HCT116 (cell line): ENCODE data around the gene BCL2L2. TPM values are rescaled to one million over a fixed set of nuclear protein-coding genes. Genes with fewer than 3 reads are reported as not detected.

ENCODE experiments used
- ATAC-seq: fragments of 200-7000 bp; cut with Tn5 transposase; 2 replicates; pipeline ENCODE4 v1.9.1; 2020; ENCODE audit warnings: mild to moderate bottlenecking, moderate library complexity
- BruUV-seq: library from RNA; stranded (reverse); fragments of 400-500 nt; replicated peaks from 2 replicates; lab custom pipeline; 2021; lab: Mats Ljungman, UMichigan
- CTCF ChIA-PET: fragments of 300-600 bp; sonication (Branson Sonifier 250); formaldehyde crosslinking; loops from one replicate; lab custom pipeline; 2021; ENCODE audit warnings: antibody characterized with exemption; lab: Charles Lee
- POLR2A ChIA-PET: fragments of 300-600, 350-600 bp; sonication (Branson Sonifier 250); formaldehyde crosslinking; loops from one replicate; lab custom pipeline; 2021; ENCODE audit warnings: antibody characterized with exemption; lab: Charles Lee
- RAD21 ChIA-PET, 2 experiments: fragments of 300-600 bp; sonication (Branson Sonifier 250); formaldehyde crosslinking; loops; one replicate each; lab custom pipeline; 2023; ENCODE audit warnings: low total read pairs in 2 of 2; ENCODE audit not compliant: uncharacterized antibody in 2 of 2, unreplicated experiment in 2 of 2, low non-redundant PET in 1 of 2; lab: Charles Lee
- DNase-seq: peaks from one replicate; pipeline ENCODE4 v3.0.0-alpha.2; 2010; ENCODE audit warnings: low read depth, low spot score
- H2AFZ ChIP-seq: fragments of 200-600 bp; shearing (Covaris generic), sonication (generic); 2 replicates; pipeline ENCODE4 v1.6.1; 2017; ENCODE audit warnings: low read depth, mixed run types, mixed read lengths, antibody characterized with exemption, low read length; ENCODE audit not compliant: poor library complexity, severe bottlenecking
- H3K27ac ChIP-seq: 2 replicates; pipeline ENCODE4 v1.5.1; 2012; ENCODE audit warnings: low read depth, low read length
- H3K27me3 ChIP-seq: fragments of 200-600 bp; sonication (generic); 2 replicates; pipeline ENCODE4 v1.6.1; 2016; ENCODE audit warnings: mixed run types, low read length, mixed read lengths; ENCODE audit not compliant: insufficient read depth
- H3K36me3 ChIP-seq, 2 experiments: fragments of 200-500 bp in 1 of 2; fragments of 200-600 bp in 1 of 2; sonication (Bioruptor generic) in 1 of 2; sonication (generic) in 1 of 2; 2 replicates each; pipeline versions ENCODE4 v1.5.1 to v1.6.1; 2014 to 2016; ENCODE audit warnings: low read length in 2 of 2, inconsistent platforms in 1 of 2, mixed read lengths in 1 of 2, mixed run types in 1 of 2; ENCODE audit not compliant: insufficient read depth in 2 of 2, control insufficient read depth in 1 of 2
- H3K4me1 ChIP-seq, 2 experiments: fragments of 200-600 bp in 1 of 2; sonication (generic) in 1 of 2; 2 replicates each; pipeline versions ENCODE4 v1.5.1 to v1.6.1; 2012 to 2017; ENCODE audit warnings: low read length in 2 of 2, inconsistent platforms in 1 of 2, mild to moderate bottlenecking in 1 of 2, mixed read lengths in 1 of 2, mixed run types in 1 of 2, moderate library complexity in 1 of 2; ENCODE audit not compliant: insufficient read depth in 2 of 2, control insufficient read depth in 1 of 2
- H3K4me2 ChIP-seq: fragments of 200-600 bp; sonication (generic); 2 replicates; pipeline ENCODE4 v1.6.1; 2017; ENCODE audit warnings: mixed run types, low read length, mixed read lengths
- H3K4me3 ChIP-seq, 2 experiments: fragments of 200-600 bp in 1 of 2; sonication (generic) in 1 of 2; replicated peaks in 1 of 2; 2 replicates each; pipeline ENCODE4 v1.5.1; 2011 to 2016; ENCODE audit warnings: low read length in 2 of 2, control low read depth in 1 of 2, low read depth in 1 of 2, mild to moderate bottlenecking in 1 of 2, mixed read lengths in 1 of 2, mixed run types in 1 of 2
- H3K79me2 ChIP-seq: fragments of 200-600 bp; sonication (generic); 2 replicates; pipeline ENCODE4 v1.6.1; 2017; ENCODE audit warnings: mild to moderate bottlenecking, mixed run types, low read length, moderate library complexity, mixed read lengths; ENCODE audit not compliant: insufficient read depth
- H3K9ac ChIP-seq: fragments of 200-600 bp; sonication (generic); 2 replicates; pipeline ENCODE4 v1.6.1; 2016; ENCODE audit warnings: low read length, mixed read lengths
- H3K9me2 ChIP-seq: fragments of 200-600 bp; sonication (generic), shearing (Covaris generic); 2 replicates; pipeline ENCODE4 v1.6.1; 2017; ENCODE audit warnings: mixed run types, mild to moderate bottlenecking, moderate library complexity; ENCODE audit not compliant: insufficient read depth
- H3K9me3 ChIP-seq, 2 experiments: fragments of 200-500 bp in 1 of 2; fragments of 200-600 bp in 1 of 2; sonication (Bioruptor generic) in 1 of 2; sonication (generic) in 1 of 2; 2 replicates each; pipeline ENCODE4 v1.6.1; 2014 to 2017; ENCODE audit warnings: low read length in 2 of 2, mixed read lengths in 2 of 2, inconsistent platforms in 1 of 2, low read depth in 1 of 2, mild to moderate bottlenecking in 1 of 2, mixed run types in 1 of 2, moderate library complexity in 1 of 2; ENCODE audit not compliant: control insufficient read depth in 1 of 2, insufficient read depth in 1 of 2
- H4K20me1 ChIP-seq: fragments of 200-600 bp; sonication (generic), shearing (Covaris generic); 2 replicates; pipeline ENCODE4 v1.6.1; 2017; ENCODE audit warnings: mixed run types, mild to moderate bottlenecking, moderate library complexity; ENCODE audit not compliant: insufficient read depth
- CEBPB ChIP-seq: IDR thresholded peaks from 2 replicates; pipeline ENCODE4 v1.6.1; 2012; ENCODE audit warnings: low read depth
- EZH2 ChIP-seq: fragments of 200-600 bp; sonication (generic); IDR thresholded peaks from 2 replicates; pipeline ENCODE4 v1.6.1; 2017; ENCODE audit warnings: antibody characterized with exemption, mixed run types
- EZH2phosphoT487 ChIP-seq: fragments of 200-600 bp; IDR thresholded peaks from 2 replicates; pipeline ENCODE4 v1.6.1; 2018; ENCODE audit warnings: antibody characterized with exemption, borderline replicate concordance
- MAX ChIP-seq: IDR thresholded peaks from 2 replicates; pipeline ENCODE4 v1.6.1; 2012
- TCF7L2 ChIP-seq: IDR thresholded peaks from 2 replicates; pipeline ENCODE4 v1.7.0; 2011; ENCODE audit warnings: borderline replicate concordance, inconsistent platforms; ENCODE audit not compliant: insufficient read depth, insufficient read length; ENCODE audit errors: extremely low read depth
- intact Hi-C: fragments of 100-400 bp; cut with micrococcal nuclease; formaldehyde crosslinking; loops from 2 replicates; pipeline ENCODE4 v1.10.0; 2022
- total RNA-seq: library from RNA; stranded (reverse); gene quantifications from one replicate; pipeline ENCODE4 v1.2.1, GENCODE V29; 2021; ENCODE audit not compliant: unreplicated experiment
- TF ChIP-seq, protein P1 (sequence below): IDR thresholded peaks from 2 replicates; pipeline ENCODE4 v1.6.1; 2012
- TF ChIP-seq, protein P2 (sequence below): IDR thresholded peaks from 2 replicates; pipeline ENCODE4 v1.6.1; 2011; ENCODE audit warnings: mild to moderate bottlenecking, low read length, moderate library complexity; ENCODE audit not compliant: insufficient replicate concordance; ENCODE audit errors: extremely low read depth

The BCL2L2 gene
- total RNA-seq, 1 experiment from 2014 or later, result 25.5 TPM

DNA sequence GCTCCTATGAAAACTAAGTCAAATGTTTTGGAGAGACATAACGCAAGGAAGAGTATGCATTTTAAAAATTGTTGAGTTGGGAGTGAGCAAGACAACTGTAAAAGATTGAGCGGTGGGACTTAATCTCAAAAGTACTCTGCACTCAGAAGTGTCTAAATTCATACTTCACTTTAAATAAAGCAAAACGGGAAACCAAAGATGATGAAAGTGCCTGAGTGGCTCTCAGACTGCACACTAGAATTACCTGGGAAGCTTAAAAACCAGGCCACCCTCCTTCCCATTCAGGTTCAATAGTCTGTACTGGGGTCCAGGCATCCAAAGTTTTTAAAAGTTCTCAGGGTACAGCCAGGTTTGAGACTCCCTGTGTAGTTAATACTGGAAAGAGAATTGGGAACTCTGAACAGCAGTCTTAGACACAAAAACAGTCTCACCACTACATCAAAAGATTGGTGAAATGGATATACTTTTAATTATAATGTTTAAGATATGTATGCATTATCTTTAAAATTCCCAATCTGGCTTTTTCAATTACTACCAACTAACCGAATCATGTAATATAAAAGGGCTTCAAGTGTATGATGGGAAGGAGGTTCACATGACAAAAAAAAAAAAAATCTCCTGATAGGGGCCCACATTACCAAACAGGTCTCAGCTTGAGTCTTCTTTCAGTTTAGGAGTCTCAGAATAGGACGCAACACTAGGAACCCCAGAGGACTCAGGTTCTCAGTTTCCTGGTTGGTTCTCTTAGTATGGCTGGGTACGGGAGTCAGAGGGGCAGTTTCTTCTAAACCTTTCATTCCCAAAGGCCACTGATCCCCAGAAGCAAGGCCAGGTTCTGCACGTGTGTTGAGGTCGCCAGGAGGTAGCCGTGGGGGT lies 21.7 kb upstream of the BCL2L2 start:
- CTCF ChIA-PET, result interaction anchor here (1.4 to 4.7 kb wide), 3 partner anchors 16 to 216 kb away, joined by 3 to 27 read pairs (median 9); no protein-coding TSS in a partner anchor
- TF ChIP-seq MAX (peak; percentile 43; the same call in 1 of the 2 replicates), TCF7L2 (no peak)

DNA sequence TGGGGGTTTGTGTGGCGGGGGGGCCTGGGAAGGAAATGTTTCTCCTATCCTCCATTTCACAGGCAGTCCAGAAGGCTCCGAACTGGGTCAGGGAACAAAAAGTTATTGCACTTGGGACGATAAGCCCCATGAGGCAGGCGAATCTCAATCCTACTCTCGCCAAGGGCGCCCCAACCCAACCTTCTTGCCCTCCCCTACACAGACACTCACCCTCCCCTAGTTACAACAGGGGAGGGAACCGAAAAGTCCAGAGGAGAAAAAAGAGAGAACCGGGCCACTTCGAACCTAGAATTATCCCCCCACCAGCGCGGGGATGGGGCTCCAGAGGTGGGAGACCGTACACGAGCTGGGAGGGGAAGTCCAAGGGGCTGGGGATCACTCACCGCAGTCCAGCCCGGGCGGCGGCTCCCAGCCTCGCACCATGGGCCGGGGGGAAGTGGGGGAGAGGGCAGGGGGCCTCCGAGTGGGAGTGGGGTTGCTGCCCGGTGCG lies 21.1 kb upstream of the BCL2L2 start:
- ATAC-seq (peak; percentile 48), DNase-seq (no peak)
- no peak overlapping the region for H2AFZ ChIP-seq
- peak overlapping the region; percentile 92 for H3K4me2 ChIP-seq
- H3K36me3 ChIP-seq, result no peaks in the 10 kb centered on the region; a peak in 1 of 4 replicates
- TF ChIP-seq, protein P1, sequence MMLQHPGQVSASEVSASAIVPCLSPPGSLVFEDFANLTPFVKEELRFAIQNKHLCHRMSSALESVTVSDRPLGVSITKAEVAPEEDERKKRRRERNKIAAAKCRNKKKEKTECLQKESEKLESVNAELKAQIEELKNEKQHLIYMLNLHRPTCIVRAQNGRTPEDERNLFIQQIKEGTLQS, result no peak
- TF ChIP-seq, protein P2, sequence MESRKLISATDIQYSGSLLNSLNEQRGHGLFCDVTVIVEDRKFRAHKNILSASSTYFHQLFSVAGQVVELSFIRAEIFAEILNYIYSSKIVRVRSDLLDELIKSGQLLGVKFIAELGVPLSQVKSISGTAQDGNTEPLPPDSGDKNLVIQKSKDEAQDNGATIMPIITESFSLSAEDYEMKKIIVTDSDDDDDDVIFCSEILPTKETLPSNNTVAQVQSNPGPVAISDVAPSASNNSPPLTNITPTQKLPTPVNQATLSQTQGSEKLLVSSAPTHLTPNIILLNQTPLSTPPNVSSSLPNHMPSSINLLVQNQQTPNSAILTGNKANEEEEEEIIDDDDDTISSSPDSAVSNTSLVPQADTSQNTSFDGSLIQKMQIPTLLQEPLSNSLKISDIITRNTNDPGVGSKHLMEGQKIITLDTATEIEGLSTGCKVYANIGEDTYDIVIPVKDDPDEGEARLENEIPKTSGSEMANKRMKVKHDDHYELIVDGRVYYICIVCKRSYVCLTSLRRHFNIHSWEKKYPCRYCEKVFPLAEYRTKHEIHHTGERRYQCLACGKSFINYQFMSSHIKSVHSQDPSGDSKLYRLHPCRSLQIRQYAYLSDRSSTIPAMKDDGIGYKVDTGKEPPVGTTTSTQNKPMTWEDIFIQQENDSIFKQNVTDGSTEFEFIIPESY, result no peak
- TF ChIP-seq MAX (no peak), CEBPB (no peak), EZH2 (no peak), EZH2phosphoT487 (no peak)
- no peaks in the 10 kb centered on the region for H3K9me2 ChIP-seq
- peak overlapping the region; percentile 96 for H3K9ac ChIP-seq
- H4K20me1 ChIP-seq, result no peaks in the 10 kb centered on the region
- CTCF ChIA-PET, result interaction anchor here (1.4 to 4.7 kb wide), 5 partner anchors 9 to 217 kb away, joined by 3 to 27 read pairs (median 4); no protein-coding TSS in a partner anchor
- peak overlapping the region; percentile 64 for H3K27ac ChIP-seq
- RAD21 ChIA-PET, result no interaction called here
- peaks cover 20% of the 10 kb centered on the region for H3K79me2 ChIP-seq
- H3K9me3 ChIP-seq, result no peaks in the 10 kb centered on the region
- no peaks in the 10 kb centered on the region for H3K27me3 ChIP-seq
- POLR2A ChIA-PET, result interaction anchor here (0.6 to 1.5 kb wide), 6 partner anchors 21 to 305 kb away, joined by 3 to 6 read pairs (median 4); partner anchors contain the start of genes ACIN1, BCL2L2, C14orf119 and PABPN1
- no TSS peak for BruUV-seq
- intact Hi-C loops, result loop anchor here (1.0 kb wide), 1 partner anchor 36 kb away; the partner anchor contains the start of gene PABPN1
- peaks cover 10 to 14% of the 10 kb centered on the region in 2 experiments for H3K4me1 ChIP-seq
- H3K4me3 ChIP-seq, result peak overlapping the region; percentile 74 to 96

More for the DNA sequence above, 21.7 kb upstream of the BCL2L2 start:
- H3K9me2 ChIP-seq, result no peaks in the 10 kb centered on the region
- H4K20me1 ChIP-seq, result no peaks in the 10 kb centered on the region
- ATAC-seq (no peak), DNase-seq (no peak)
- no peaks in the 10 kb centered on the region for H3K9me3 ChIP-seq
- RAD21 ChIA-PET, result no interaction called here
- H3K4me3 ChIP-seq, result peak overlapping the region; percentile 74 to 96
- intact Hi-C loops, result no loop called here
- H3K9ac ChIP-seq, result peak overlapping the region; percentile 96
- H3K79me2 ChIP-seq, result peaks cover 20% of the 10 kb centered on the region
- H3K4me2 ChIP-seq, result peak overlapping the region; percentile 92
- TSS peak; percentile 56 for BruUV-seq
- peak overlapping the region; percentile 64 for H3K27ac ChIP-seq
- peaks cover 10 to 20% of the 10 kb centered on the region in 2 experiments for H3K4me1 ChIP-seq
- POLR2A ChIA-PET, result interaction anchor here (1.3 kb wide), 1 partner anchor 36 kb away, joined by 6 read pairs; the partner anchor contains the start of gene PABPN1
- no peak overlapping the region for H2AFZ ChIP-seq
- no peaks in the 10 kb centered on the region; a peak in 1 of 4 replicates for H3K36me3 ChIP-seq
- no peaks in the 10 kb centered on the region for H3K27me3 ChIP-seq
